Tibial nerve (tissue), 4 donors: ENCODE data around the gene STAM. TPM values are rescaled to one million over a fixed set of nuclear protein-coding genes. Genes with fewer than 3 reads are reported as not detected.

ENCODE experiments used
- DNase-seq, 2 donors: peaks; one replicate each; pipeline ENCODE4 v3.0.0-alpha.2; 2019; ENCODE audit warnings: low spot score in 2 of 2
- H3K27ac ChIP-seq, 4 donors: fragments of 200-600 bp; sonication (generic) in 3 of 4; one replicate each; pipeline ENCODE4 v1.5.1; 2017 to 2019; ENCODE audit warnings: mild to moderate bottlenecking in 1 of 4
- H3K27me3 ChIP-seq, 2 donors: fragments of 200-600 bp; sonication (generic) in 1 of 2; one replicate each; pipeline versions ENCODE4 v1.5.1 to v1.6.0; 2017 to 2019
- H3K36me3 ChIP-seq, 3 donors: fragments of 200-600 bp; sonication (generic); one replicate each; pipeline ENCODE4 v1.5.1; 2018 to 2019
- H3K4me1 ChIP-seq, 4 donors: fragments of 200-600 bp; sonication (generic) in 3 of 4; one replicate each; pipeline ENCODE4 v1.5.1; 2017 to 2019
- H3K4me3 ChIP-seq, 4 donors: fragments of 200-600 bp; sonication (generic) in 3 of 4; one replicate each; pipeline ENCODE4 v1.5.1; 2017 to 2019; ENCODE audit warnings: mild to moderate bottlenecking in 1 of 4, moderate library complexity in 1 of 4
- H3K9me3 ChIP-seq, 4 donors: fragments of 200-600 bp; sonication (generic) in 3 of 4; one replicate each; pipeline ENCODE4 v1.5.1; 2017 to 2019
- CTCF ChIP-seq, 5 experiments: fragments of 200-600 bp in 3 of 5; fragments of 450-650 bp in 2 of 5; sonication (generic) in 3 of 5; IDR thresholded peaks; one replicate each; pipeline ENCODE4 v1.5.1; 2016 to 2019; ENCODE audit warnings: antibody characterized with exemption in 5 of 5, mild to moderate bottlenecking in 3 of 5, moderate library complexity in 2 of 5
- EP300 ChIP-seq, 2 donors: sonication (generic); formaldehyde crosslinking; IDR thresholded peaks; one replicate each; pipeline ENCODE4 v1.6.1; 2017; ENCODE audit warnings: antibody characterized with exemption in 2 of 2, mild to moderate bottlenecking in 1 of 2
- POLR2A ChIP-seq, 2 donors: fragments of 450-650 bp; IDR thresholded peaks; one replicate each; pipeline ENCODE4 v1.6.1; 2017; ENCODE audit warnings: antibody characterized with exemption in 2 of 2, mild to moderate bottlenecking in 2 of 2, moderate library complexity in 2 of 2
- WGBS, 2 donors: methylation state at CpG; one replicate each; pipeline ENCODE4 v1.1.5; 2018; 5-methylcytosine and 5-hydroxymethylcytosine counted together
- total RNA-seq, 4 donors: library from RNA; depleted of rRNA; stranded (reverse); fragments of >200 nt; gene quantifications; one replicate each; pipeline ENCODE4 v1.1.0, GENCODE V29; 2016

Gene STAM
- total RNA-seq, 4 donors from 2014 or later, result 17.3 to 28.2 (median 25.1) TPM

GRCh38 chr10:17698696-17699095 lies 54.7 kb downstream of the STAM start:
- peaks cover 0 to 19% (median 0%) of the 10 kb centered on the region in 3 donors for H3K36me3 ChIP-seq
- H3K9me3 ChIP-seq, result no peaks in the 10 kb centered on the region
- no peak for DNase-seq
- TF ChIP-seq POLR2A (IDR thresholded peaks at IDR 0.05) (no peak), CTCF (IDR thresholded peaks at IDR 0.05) (no peak), EP300 (IDR thresholded peaks at IDR 0.05) (no peak)
- WGBS, 2 donors, result 95 to 99% methylated on average over 4 of the region's 4 CpGs
- no peak overlapping the region for H3K4me3 ChIP-seq
- no peak overlapping the region for H3K27ac ChIP-seq
- no peaks in the 10 kb centered on the region for H3K4me1 ChIP-seq
- H3K27me3 ChIP-seq, result no peaks in the 10 kb centered on the region

- H3K9me3 ChIP-seq, result no peaks in the 10 kb centered on the region
- TF ChIP-seq CTCF (IDR thresholded peaks at IDR 0.05) (no peak), EP300 (IDR thresholded peaks at IDR 0.05) (no peak), POLR2A (IDR thresholded peaks at IDR 0.05) (no peak)
- no peaks in the 10 kb centered on the region for H3K27me3 ChIP-seq
- no peak for DNase-seq
- no peak overlapping the region for H3K4me3 ChIP-seq
- no peak overlapping the region for H3K27ac ChIP-seq
- H3K4me1 ChIP-seq, result no peaks in the 10 kb centered on the region
- 94 to 96% methylated on average over 3 of the region's 3 CpGs for WGBS, 2 donors
- peaks cover 0 to 41% (median 0%) of the 10 kb centered on the region in 3 donors for H3K36me3 ChIP-seq
Observed at GRCh38 chr10:17701301-17701700, 57.4 kb downstream of the STAM start.

- Histone ChIP-seq H3K4me3 (no peak overlapping the region), H3K27me3 (no peaks in the 10 kb centered on the region), H3K27ac (no peak overlapping the region), H3K9me3 (no peaks in the 10 kb centered on the region), H3K4me1 (no peaks in the 10 kb centered on the region), H3K36me3 (peaks cover 0 to 50% (median 0%) of the 10 kb centered on the region in 3 donors)
- 92 to 93% methylated on average over 3 of the region's 3 CpGs for WGBS, 2 donors
- TF ChIP-seq EP300 (IDR thresholded peaks at IDR 0.05), result no peak
- no peak for TF ChIP-seq CTCF (IDR thresholded peaks at IDR 0.05)
- TF ChIP-seq POLR2A (IDR thresholded peaks at IDR 0.05), result no peak
- no peak for DNase-seq
Observed at GRCh38 chr10:17703706-17704105, 59.8 kb downstream of the STAM start.

GRCh38 chr10:17708821-17709220 lies 64.9 kb downstream of the STAM start:
- 97 to 100% methylated on average over 10 of the region's 10 CpGs for WGBS, 2 donors
- Histone ChIP-seq H3K9me3 (no peaks in the 10 kb centered on the region), H3K27ac (no peak overlapping the region), H3K4me1 (no peaks in the 10 kb centered on the region), H3K27me3 (no peaks in the 10 kb centered on the region), H3K36me3 (peaks cover 3 to 91% (median 11%) of the 10 kb centered on the region in 3 donors), H3K4me3 (no peak overlapping the region)
- DNase-seq, result no peak
- no peak for TF ChIP-seq CTCF (IDR thresholded peaks at IDR 0.05)

- TF ChIP-seq CTCF (IDR thresholded peaks at IDR 0.05) (no peak), EP300 (IDR thresholded peaks at IDR 0.05) (no peak), POLR2A (IDR thresholded peaks at IDR 0.05) (no peak)
- Histone ChIP-seq H3K27me3 (no peaks in the 10 kb centered on the region), H3K4me1 (no peaks in the 10 kb centered on the region), H3K4me3 (no peak overlapping the region), H3K36me3 (peaks cover 3 to 91% (median 16%) of the 10 kb centered on the region in 3 donors), H3K27ac (no peak overlapping the region), H3K9me3 (no peaks in the 10 kb centered on the region)
- 83 to 92% methylated on average over 5 of the region's 5 CpGs for WGBS, 2 donors
- no peak for DNase-seq
Observed at GRCh38 chr10:17709492-17709891, 65.5 kb downstream of the STAM start.
